H9 (cell line): Measurements from ENCODE around the gene MYMX. TPM values are rescaled to one million over a fixed set of nuclear protein-coding genes. Genes with fewer than 3 reads are reported as not detected.

Experiments used
- DNase-seq: peaks from one replicate; pipeline ENCODE4 v3.0.0-alpha.2; 2017
- H2AFZ ChIP-seq: one replicate; pipeline ENCODE4 v1.6.1; 2013; ENCODE audit warnings: mild to moderate bottlenecking, low read length, control low read depth, moderate library complexity
- H2AK5ac ChIP-seq: 2 replicates; pipeline ENCODE4 v1.6.1; 2013; ENCODE audit warnings: low read length, control low read depth, mixed read lengths; ENCODE audit not compliant: insufficient read length
- H2BK120ac ChIP-seq: one replicate; pipeline ENCODE4 v1.6.1; 2013; ENCODE audit warnings: low read depth, mild to moderate bottlenecking, low read length, control low read depth, inconsistent platforms; ENCODE audit not compliant: poor library complexity, severe bottlenecking
- H2BK12ac ChIP-seq: 2 replicates; pipeline ENCODE4 v1.6.1; 2013; ENCODE audit warnings: low read length, control low read depth, mixed read lengths, low read depth; ENCODE audit not compliant: insufficient read length
- H2BK15ac ChIP-seq: 2 replicates; pipeline ENCODE4 v1.6.1; 2013; ENCODE audit warnings: low read depth, low read length, control low read depth
- H2BK20ac ChIP-seq: one replicate; pipeline ENCODE4 v1.6.1; 2013; ENCODE audit warnings: low read depth, mild to moderate bottlenecking, low read length, control low read depth, inconsistent platforms; ENCODE audit not compliant: poor library complexity, severe bottlenecking
- H2BK5ac ChIP-seq: 2 replicates; pipeline ENCODE4 v1.6.1; 2013; ENCODE audit warnings: low read length, control low read depth, mixed read lengths; ENCODE audit not compliant: insufficient read length
- H3K14ac ChIP-seq: 2 replicates; pipeline ENCODE4 v1.6.1; 2013; ENCODE audit warnings: low read length, control low read depth; ENCODE audit not compliant: insufficient read depth
- H3K18ac ChIP-seq: 2 replicates; pipeline ENCODE4 v1.6.1; 2013; ENCODE audit warnings: low read depth, mild to moderate bottlenecking, mixed read lengths, low read length, control low read depth; ENCODE audit not compliant: insufficient read length
- H3K23ac ChIP-seq: 2 replicates; pipeline ENCODE4 v1.6.1; 2013; ENCODE audit warnings: low read length, control low read depth, mixed read lengths, low read depth; ENCODE audit not compliant: insufficient read length
- H3K23me2 ChIP-seq: 2 replicates; pipeline ENCODE4 v1.6.1; 2013; ENCODE audit warnings: low read depth, mild to moderate bottlenecking, mixed read lengths, low read length, control low read depth; ENCODE audit not compliant: insufficient read length, poor library complexity, severe bottlenecking
- H3K27ac ChIP-seq: 2 replicates; pipeline ENCODE4 v1.5.1; 2013; ENCODE audit warnings: low read length, control low read depth, mixed read lengths, low read depth; ENCODE audit not compliant: insufficient read length
- H3K27me3 ChIP-seq: 2 replicates; pipeline ENCODE4 v1.6.1; 2013; ENCODE audit warnings: low read length, control low read depth, inconsistent platforms; ENCODE audit not compliant: insufficient read depth
- H3K4ac ChIP-seq: 2 replicates; pipeline ENCODE4 v1.6.1; 2013; ENCODE audit warnings: low read depth, mild to moderate bottlenecking, control low read depth, inconsistent platforms, low read length, moderate library complexity
- H3K4me1 ChIP-seq: 2 replicates; pipeline ENCODE4 v1.6.1; 2013; ENCODE audit warnings: low read length, control low read depth, inconsistent platforms; ENCODE audit not compliant: insufficient read depth
- H3K4me2 ChIP-seq: 2 replicates; pipeline ENCODE4 v1.6.1; 2013; ENCODE audit warnings: low read length, control low read depth, mixed read lengths; ENCODE audit not compliant: insufficient read length, insufficient read depth
- H3K56ac ChIP-seq: 2 replicates; pipeline ENCODE4 v1.6.1; 2013; ENCODE audit warnings: low read depth, mild to moderate bottlenecking, mixed read lengths, low read length, control low read depth; ENCODE audit not compliant: insufficient read length
- H3K79me1 ChIP-seq: 2 replicates; pipeline ENCODE4 v1.6.1; 2013; ENCODE audit warnings: low read depth, mild to moderate bottlenecking, moderate library complexity, low read length, control low read depth, inconsistent platforms; ENCODE audit not compliant: insufficient read depth, poor library complexity, severe bottlenecking
- H3K79me2 ChIP-seq: 2 replicates; pipeline ENCODE4 v1.6.1; 2013; ENCODE audit warnings: low read length, control low read depth, inconsistent platforms; ENCODE audit not compliant: insufficient read depth
- H3K9ac ChIP-seq: 2 replicates; pipeline ENCODE4 v1.6.1; 2013; ENCODE audit warnings: low read length, control low read depth, mixed read lengths; ENCODE audit not compliant: insufficient read length; ENCODE audit errors: extremely low read depth
- H3K9me3 ChIP-seq: one replicate; pipeline ENCODE4 v1.6.1; 2013; ENCODE audit warnings: low read depth, low read length, inconsistent platforms; ENCODE audit not compliant: control insufficient read depth
- H3T11ph ChIP-seq: one replicate; pipeline ENCODE4 v1.6.1; 2013; ENCODE audit warnings: mild to moderate bottlenecking, low read length, control low read depth, inconsistent platforms
- H4K20me1 ChIP-seq: one replicate; pipeline ENCODE4 v1.6.1; 2013; ENCODE audit not compliant: control insufficient read depth, insufficient read length, insufficient read depth
- H4K5ac ChIP-seq: 2 replicates; pipeline ENCODE4 v1.6.1; 2013; ENCODE audit warnings: low read depth, mild to moderate bottlenecking, mixed read lengths, low read length, control low read depth; ENCODE audit not compliant: insufficient read length
- H4K8ac ChIP-seq: replicated peaks from 2 replicates; pipeline ENCODE4 v1.6.1; 2013; ENCODE audit warnings: low read length, control low read depth, mixed read lengths, low read depth; ENCODE audit not compliant: insufficient read length
- H4K91ac ChIP-seq: 2 replicates; pipeline ENCODE4 v1.6.1; 2013; ENCODE audit warnings: low read depth, mild to moderate bottlenecking, moderate library complexity, mixed read lengths, low read length, control low read depth; ENCODE audit not compliant: insufficient read length
- H3K27ac Mint-ChIP-seq, 3 experiments: 2 replicates in 2 of 3; 3 replicates in 1 of 3; pipeline ENCODE4 v1.8.0; 2020 to 2021; ENCODE audit warnings: mixed read lengths in 3 of 3, mild to moderate bottlenecking in 1 of 3, moderate library complexity in 1 of 3
- H3K27me3 Mint-ChIP-seq: 2 replicates; pipeline ENCODE4 v1.8.0; 2021; ENCODE audit warnings: low read depth, mild to moderate bottlenecking, moderate library complexity, mixed read lengths
- H3K36me3 Mint-ChIP-seq, 3 experiments: 2 replicates in 2 of 3; 3 replicates in 1 of 3; pipeline ENCODE4 v1.8.0; 2020 to 2021; ENCODE audit warnings: low read depth in 3 of 3, mixed read lengths in 3 of 3; ENCODE audit not compliant: insufficient read depth in 1 of 3
- H3K4me1 Mint-ChIP-seq, 2 experiments: 2 replicates each; pipeline ENCODE4 v1.8.0; 2020; ENCODE audit warnings: mixed read lengths in 2 of 2
- H3K4me3 Mint-ChIP-seq, 2 experiments: 2 replicates in 1 of 2; 3 replicates in 1 of 2; pipeline ENCODE4 v1.8.0; 2020 to 2021; ENCODE audit warnings: mild to moderate bottlenecking in 2 of 2, mixed read lengths in 2 of 2, moderate library complexity in 1 of 2
- H3K9me3 Mint-ChIP-seq, 2 experiments: 2 replicates in 1 of 2; 3 replicates in 1 of 2; pipeline ENCODE4 v1.8.0; 2020; ENCODE audit warnings: mild to moderate bottlenecking in 2 of 2, mixed read lengths in 2 of 2, moderate library complexity in 1 of 2
- WGBS: extraction: QIAGEN DNeasy Blood & Tissue Kit; methylation state at CpG from one replicate; pipeline ENCODE4 v1.1.7; 2013; ENCODE audit warnings: missing lambda C conversion rate, low lambda C conversion rate, mixed read lengths; ENCODE audit not compliant: insufficient read length; ENCODE audit errors: extremely low coverage; 5-methylcytosine and 5-hydroxymethylcytosine counted together
- total RNA-seq: library from RNA; stranded (reverse); gene quantifications from 2 replicates; pipeline ENCODE4 v1.2.1, GENCODE V29; 2021
- TF ChIP-seq, protein P1 (sequence below): fragments of 200-600 bp; sonication (generic); conservative IDR thresholded peaks from 3 replicates; pipeline ENCODE4 v1.8.0; 2021; ENCODE audit warnings: antibody characterized with exemption, mild to moderate bottlenecking

MYMX gene
- total RNA-seq, 1 experiment from 2014 or later, result 1.1 TPM

DNA sequence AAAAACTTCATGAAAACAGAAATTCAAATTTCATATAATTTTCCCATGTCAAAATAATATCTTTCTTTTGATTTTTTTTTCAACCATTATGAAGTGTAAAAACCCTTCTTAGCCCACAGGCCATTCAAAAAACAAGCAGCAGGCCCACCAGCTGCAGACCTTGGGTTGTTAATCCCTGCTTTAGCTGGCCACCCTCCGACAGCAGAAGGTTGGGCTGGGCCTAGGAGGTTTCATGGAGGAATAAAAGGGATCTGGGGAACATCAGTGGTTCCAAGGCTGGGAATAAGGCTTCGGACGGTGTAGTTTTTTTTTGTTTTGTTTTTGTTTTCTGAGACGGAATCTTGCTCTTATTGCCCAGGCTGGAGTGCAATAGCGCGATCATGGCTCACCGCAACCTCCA lies 26.6 kb downstream of the MYMX start:
- H3K4me3 Mint-ChIP-seq, result no peak overlapping the region
- H2BK15ac ChIP-seq, result no peak overlapping the region

More for the DNA sequence above, 26.6 kb downstream of the MYMX start:
- DNase-seq, result no peak
- Histone ChIP-seq H2BK5ac (no peak overlapping the region), H4K8ac (no peak overlapping the region), H2BK12ac (no peak overlapping the region), H3T11ph (no peak overlapping the region), H3K18ac (no peak overlapping the region), H3K23ac (no peak overlapping the region), H3K4me1 (peaks cover 7% of the 10 kb centered on the region; the same call in 1 of the 2 replicates), H3K14ac (no peak overlapping the region), H2BK120ac (no peak overlapping the region), H3K4me2 (no peak overlapping the region), H2AFZ (no peak overlapping the region), H3K27ac (no peak overlapping the region), H3K79me1 (no peaks in the 10 kb centered on the region), H2BK20ac (no peak overlapping the region), H4K91ac (no peak overlapping the region), H3K27me3 (no peaks in the 10 kb centered on the region), H3K56ac (no peak overlapping the region), H3K23me2 (peaks cover 7% of the 10 kb centered on the region), H3K4ac (no peak overlapping the region), H3K9ac (no peak overlapping the region), H3K79me2 (peaks cover 15% of the 10 kb centered on the region), H4K20me1 (no peaks in the 10 kb centered on the region), H2AK5ac (no peak overlapping the region), H4K5ac (no peak overlapping the region), H3K9me3 (no peaks in the 10 kb centered on the region)
- TF ChIP-seq, protein P1, sequence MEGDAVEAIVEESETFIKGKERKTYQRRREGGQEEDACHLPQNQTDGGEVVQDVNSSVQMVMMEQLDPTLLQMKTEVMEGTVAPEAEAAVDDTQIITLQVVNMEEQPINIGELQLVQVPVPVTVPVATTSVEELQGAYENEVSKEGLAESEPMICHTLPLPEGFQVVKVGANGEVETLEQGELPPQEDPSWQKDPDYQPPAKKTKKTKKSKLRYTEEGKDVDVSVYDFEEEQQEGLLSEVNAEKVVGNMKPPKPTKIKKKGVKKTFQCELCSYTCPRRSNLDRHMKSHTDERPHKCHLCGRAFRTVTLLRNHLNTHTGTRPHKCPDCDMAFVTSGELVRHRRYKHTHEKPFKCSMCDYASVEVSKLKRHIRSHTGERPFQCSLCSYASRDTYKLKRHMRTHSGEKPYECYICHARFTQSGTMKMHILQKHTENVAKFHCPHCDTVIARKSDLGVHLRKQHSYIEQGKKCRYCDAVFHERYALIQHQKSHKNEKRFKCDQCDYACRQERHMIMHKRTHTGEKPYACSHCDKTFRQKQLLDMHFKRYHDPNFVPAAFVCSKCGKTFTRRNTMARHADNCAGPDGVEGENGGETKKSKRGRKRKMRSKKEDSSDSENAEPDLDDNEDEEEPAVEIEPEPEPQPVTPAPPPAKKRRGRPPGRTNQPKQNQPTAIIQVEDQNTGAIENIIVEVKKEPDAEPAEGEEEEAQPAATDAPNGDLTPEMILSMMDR, result no peak
- H3K27ac Mint-ChIP-seq, result no peak overlapping the region
- peaks cover 26% of the 10 kb centered on the region for H3K27me3 Mint-ChIP-seq
- H3K36me3 Mint-ChIP-seq, result peaks cover 10 to 15% (median 13%) of the 10 kb centered on the region in 3 experiments
- WGBS, result no CpG with 5 or more reads among the region's 7 CpGs
- peaks cover 3 to 4% of the 10 kb centered on the region in 2 experiments; a peak in 3 of 5 replicates for H3K9me3 Mint-ChIP-seq
- peaks cover 14 to 22% of the 10 kb centered on the region in 2 experiments for H3K4me1 Mint-ChIP-seq
